Adrenal gland (tissue), 12 donors: ENCODE results near the gene CRCP. TPM values are rescaled to one million over a fixed set of nuclear protein-coding genes. Genes with fewer than 3 reads are reported as not detected.
A peak's percentile ranks its signal among the peaks of the same experiment; 100 is the strongest.
"Not testable (repeated sequence)": the region's sequence is repeated elsewhere in the genome, so short reads cannot be mapped to it uniquely, and the experiment has no call there.

Source experiments
- DNase-seq, 7 donors: peaks; one replicate each; pipeline ENCODE4 v3.0.0-alpha.2; 2019 to 2020
- H3K27ac ChIP-seq, 5 donors: fragments of 200-600 bp; sonication (generic) in 4 of 5; 1 replicate in 3 of 5; 2 replicates in 2 of 5; pipeline versions ENCODE4 v1.5.1 to v1.8.0; 2016 to 2020; ENCODE audit warnings: mild to moderate bottlenecking in 1 of 5
- H3K27me3 ChIP-seq: fragments of 200-600 bp; 2 replicates; pipeline ENCODE4 v1.8.0; 2021
- H3K36me3 ChIP-seq, 2 donors: fragments of 200-600 bp; replicated peaks in 1 of 2; 1 replicate in 1 of 2; 2 replicates in 1 of 2; pipeline versions ENCODE4 v1.5.1 to v1.8.0; 2018 to 2022
- H3K4me1 ChIP-seq, 2 donors: fragments of 200-600 bp; replicated peaks in 1 of 2; 1 replicate in 1 of 2; 2 replicates in 1 of 2; pipeline versions ENCODE4 v1.5.1 to v1.8.0; 2018 to 2021
- H3K4me3 ChIP-seq, 4 donors: fragments of 200-600 bp; sonication (generic) in 3 of 4; one replicate each; pipeline ENCODE4 v1.5.1; 2016 to 2018
- H3K9me3 ChIP-seq, 3 donors: fragments of 200-600 bp; sonication (generic) in 1 of 3; replicated peaks in 1 of 3; 1 replicate in 2 of 3; 2 replicates in 1 of 3; pipeline versions ENCODE4 v1.5.1 to v1.8.0; 2016 to 2021
- CTCF ChIP-seq, 6 experiments: fragments of 450-650 bp in 4 of 6; fragments of 200-600 bp in 2 of 6; sonication (generic) in 1 of 6; IDR thresholded peaks; 1 replicate in 5 of 6; 2 replicates in 1 of 6; pipeline versions ENCODE4 v1.5.1 to v1.8.0; 2016 to 2021; ENCODE audit warnings: antibody characterized with exemption in 6 of 6, mild to moderate bottlenecking in 2 of 6, moderate library complexity in 1 of 6
- POLR2A ChIP-seq, 2 donors: fragments of 450-650 bp; IDR thresholded peaks; one replicate each; pipeline ENCODE4 v1.6.1; 2017; ENCODE audit warnings: antibody characterized with exemption in 2 of 2, mild to moderate bottlenecking in 2 of 2, moderate library complexity in 1 of 2
- WGBS, 4 donors: extraction: QIAGEN DNeasy Blood & Tissue Kit in 2 of 4; methylation state at CpG; one replicate each; pipeline versions ENCODE4 v1.1.5 to v1.1.7; 2013 to 2017; 5-methylcytosine and 5-hydroxymethylcytosine counted together
- intact Hi-C, 2 donors: fragments of 100-400 bp; cut with DNase I; formaldehyde crosslinking; loops; one replicate each; pipeline versions ENCODE4 v1.14.1 to v1.15.0; 2022 to 2023
- polyA plus RNA-seq, 3 donors: library from polyadenylated mRNA; stranded (reverse); fragments of 200-250 nt in 2 of 3; fragments of 350-450 nt in 1 of 3; fragmentation: Illumina TruSeq in 1 of 3; extraction: RNeasy Lipid Tissue Mini Kit (QIAGEN cat#74804) in 1 of 3; gene quantifications; one replicate each; pipeline ENCODE4 v1.2.3, GENCODE V29; 2013 to 2014
- total RNA-seq, 9 donors: library from RNA; depleted of rRNA in 4 of 9; stranded (reverse); fragments of >200 nt in 4 of 9; fragments of 120-200 nt in 1 of 9; fragmentation: NEBNext Ultra II Directional in 1 of 9; extraction: Animal tissue kit (Norgen Biotek cat#: 25700) in 1 of 9; gene quantifications; one replicate each; pipeline versions ENCODE4 v1.1.0 to v1.2.4, GENCODE V29; 2013 to 2023
- donor health status: healthy with polysubstance abuse.
- donor health status: Bipolar disorder and iron deficiency.
- donor health status: DM: yes; HTN: yes; CAD: no.
- donor health status: DM: no; HTN: no; CAD: no.
- donor health status: DM: no; HTN: no; CAD: no.
- donor health status: DM: yes; HTN: yes; CAD: no.

The CRCP gene
- total and polyA plus RNA-seq, 12 donors = 14.5 to 53.3 (median 38.9) TPM

DNA sequence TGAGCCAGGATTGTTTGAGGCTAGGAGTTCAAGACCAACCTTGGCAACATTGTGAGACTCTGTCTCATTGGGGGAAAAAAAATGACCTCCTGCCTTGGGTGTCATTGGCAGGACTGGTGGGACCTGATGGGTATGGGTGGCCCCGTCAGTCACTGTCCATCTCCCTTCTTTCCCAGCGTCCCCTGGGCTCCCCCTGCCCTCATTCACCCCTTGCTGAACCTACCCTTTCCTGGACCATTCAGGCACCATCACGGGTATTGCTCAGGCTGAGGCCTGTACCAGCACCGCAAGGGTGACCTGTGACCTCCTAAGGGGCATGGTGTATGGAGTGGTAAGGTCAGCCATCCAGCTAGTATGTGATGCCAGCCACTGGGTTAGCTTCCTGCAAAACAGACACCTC, 19.6 kb upstream of the CRCP start:
- Histone ChIP-seq H3K27ac (no peak overlapping the region), H3K27me3 (no peaks in the 10 kb centered on the region), H3K36me3 (no peaks in the 10 kb centered on the region), H3K9me3 (no peaks in the 10 kb centered on the region), H3K4me1 (peaks cover 0 to 5% of the 10 kb centered on the region in 2 donors), H3K4me3 (no peak overlapping the region)
- 79 to 98% (median 93%) methylated on average over 2 to 4 of the region's 4 CpGs for WGBS, 4 donors
- intact Hi-C loops = no loop called here
- no peak for TF ChIP-seq POLR2A (IDR thresholded peaks at IDR 0.05)
- no peak for TF ChIP-seq CTCF (IDR thresholded peaks at IDR 0.05)
- no peak for DNase-seq

GRCh38 chr7:66099232-66099550, 15.5 kb upstream of the CRCP start:
- 38% methylated on average over 1 of the region's 2 CpGs; no CpG with 5 or more reads in 3 of the 4 donors for WGBS, 4 donors
- DNase-seq = peak in 2 of 7 donors; percentile 19 to 41
- H3K9me3 ChIP-seq = no peaks in the 10 kb centered on the region
- H3K4me3 ChIP-seq = no peak overlapping the region
- intact Hi-C loops = no loop called here
- H3K27ac ChIP-seq = peak overlapping the region in 1 of 5 donors; percentile 80
- no peaks in the 10 kb centered on the region for H3K27me3 ChIP-seq
- H3K36me3 ChIP-seq = no peaks in the 10 kb centered on the region
- H3K4me1 ChIP-seq = peaks cover 0 to 5% of the 10 kb centered on the region in 2 donors
- no peak for TF ChIP-seq POLR2A (IDR thresholded peaks at IDR 0.05)
- TF ChIP-seq CTCF (IDR thresholded peaks at IDR 0.05) = no peak

- peak overlapping the region in 2 of 4 donors; percentile 9 to 42 for H3K4me3 ChIP-seq
- no peaks in the 10 kb centered on the region for H3K27me3 ChIP-seq
- peak; percentile 78 to 93 (median 87) for DNase-seq
- intact Hi-C loops = no loop called here
- TF ChIP-seq CTCF (IDR thresholded peaks at IDR 0.05) (no peak), POLR2A (IDR thresholded peaks at IDR 0.05) (peak; percentile 9 to 63)
- peak overlapping the region in 4 of 5 donors; percentile 61 to 84 (median 78) for H3K27ac ChIP-seq
- peaks cover 0 to 5% of the 10 kb centered on the region in 2 donors for H3K4me1 ChIP-seq
- H3K9me3 ChIP-seq = no peaks in the 10 kb centered on the region
- no peaks in the 10 kb centered on the region for H3K36me3 ChIP-seq
- 1 to 3% (median 1%) methylated on average over 15 of the region's 15 CpGs for WGBS, 4 donors
Observed at GRCh38 chr7:66099551-66100407, 14.9 kb upstream of the CRCP start.

GRCh38 chr7:66100408-66101050, 14.1 kb upstream of the CRCP start:
- intact Hi-C loops = no loop called here
- Histone ChIP-seq H3K4me3 (peak overlapping the region in 2 of 4 donors; percentile 9 to 42), H3K4me1 (peaks cover 0 to 5% of the 10 kb centered on the region in 2 donors), H3K36me3 (no peaks in the 10 kb centered on the region), H3K27ac (peak overlapping the region in 3 of 5 donors; percentile 75 to 84 (median 80)), H3K9me3 (no peaks in the 10 kb centered on the region), H3K27me3 (no peaks in the 10 kb centered on the region)
- DNase-seq = no peak
- WGBS, 4 donors = 52 to 57% (median 55%) methylated on average over 12 of the region's 12 CpGs
- TF ChIP-seq CTCF (IDR thresholded peaks at IDR 0.05) = no peak
- TF ChIP-seq POLR2A (IDR thresholded peaks at IDR 0.05) = no peak

DNA sequence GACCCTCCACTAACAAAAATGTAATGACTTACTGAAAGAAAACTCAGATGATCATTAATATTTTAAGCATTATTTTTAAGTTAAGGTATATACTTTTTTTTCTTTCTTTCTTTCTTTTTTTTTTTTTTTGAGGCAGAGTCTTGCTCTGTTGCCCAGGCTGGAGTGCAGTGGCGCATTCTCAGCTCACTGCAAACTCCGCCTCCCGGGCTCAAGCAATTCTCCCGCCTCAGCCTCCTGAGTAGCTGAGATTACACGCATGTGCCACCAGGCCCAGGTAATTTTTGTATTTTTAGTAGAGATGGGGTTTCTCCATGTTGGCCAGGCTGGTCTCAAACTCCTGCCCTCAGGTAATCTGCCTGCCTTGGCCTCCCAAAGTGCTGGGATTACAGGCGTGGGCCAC, 12.5 kb upstream of the CRCP start:
- H3K4me3 ChIP-seq, DNase-seq, intact Hi-C loops, H3K36me3 ChIP-seq, H3K27me3 ChIP-seq, H3K9me3 ChIP-seq, H3K4me1 ChIP-seq, H3K27ac ChIP-seq: not testable (repeated sequence)
- 89 to 96% (median 96%) methylated on average over 6 of the region's 6 CpGs for WGBS, 4 donors

DNA sequence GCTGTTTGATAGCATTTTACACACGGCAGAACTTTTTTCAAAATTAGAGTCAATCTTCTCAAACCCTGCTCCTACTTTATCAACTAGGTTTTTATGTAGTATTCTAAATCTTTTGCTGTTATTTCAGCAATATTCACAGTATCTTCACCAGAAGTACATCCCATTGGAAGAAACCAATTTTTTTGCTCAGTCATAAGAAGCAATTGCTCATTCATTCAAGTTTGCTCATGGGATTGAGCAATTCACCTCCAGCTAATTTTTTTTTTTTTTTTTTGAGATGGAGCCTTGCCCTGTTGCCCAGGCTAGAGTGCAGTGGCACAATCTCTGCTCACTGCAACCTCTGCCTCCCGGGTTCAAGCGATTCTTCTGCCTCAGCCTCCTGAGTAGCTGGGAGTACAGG, 10.7 kb upstream of the CRCP start:
- H3K27me3 ChIP-seq, H3K4me1 ChIP-seq, H3K4me3 ChIP-seq, H3K27ac ChIP-seq, intact Hi-C loops, H3K36me3 ChIP-seq, H3K9me3 ChIP-seq, DNase-seq: not testable (repeated sequence)
- 77 to 92% (median 83%) methylated on average over 3 of the region's 3 CpGs for WGBS, 4 donors
